ENCODE data around the gene ANKFN1.
"Not testable (repeated sequence)": the region's sequence is repeated elsewhere in the genome, so short reads cannot be mapped to it uniquely, and the experiment has no call there.

ANKFN1 gene

DNA sequence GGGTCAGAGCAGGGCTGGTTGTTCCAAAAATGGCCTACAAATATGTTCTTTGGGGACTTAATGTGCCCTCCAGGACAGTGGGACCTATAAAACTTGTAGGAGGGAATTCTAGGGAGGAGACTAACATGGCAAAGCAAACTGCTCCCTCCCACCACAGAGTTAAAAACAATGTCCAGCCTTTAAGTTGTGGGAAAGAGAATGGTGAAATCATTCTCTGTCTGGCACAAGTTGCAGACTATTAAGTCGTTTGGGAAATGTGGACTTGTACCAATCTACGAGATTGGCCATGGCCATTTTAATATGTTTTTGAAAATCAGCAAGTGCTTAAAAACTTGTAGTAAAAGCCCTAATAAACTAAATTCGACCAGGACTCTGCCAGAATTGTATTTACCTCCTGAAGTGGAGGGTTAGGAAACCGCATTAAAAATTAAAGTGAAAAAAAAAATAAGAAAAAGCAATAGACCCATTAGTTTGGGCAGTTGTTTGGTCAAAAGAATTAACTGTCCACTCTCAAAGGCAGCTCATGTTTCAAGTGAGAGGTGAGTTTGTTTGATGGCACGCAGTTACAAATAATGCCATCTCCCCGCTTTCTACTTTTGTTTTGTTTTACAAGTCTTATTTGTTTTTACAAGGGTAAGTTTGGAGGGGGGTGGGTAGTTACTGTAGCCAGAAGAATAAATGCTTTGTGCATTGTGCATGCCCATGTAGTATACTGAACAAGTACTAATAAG is 32.4 kb downstream of the ANKFN1 start:
- no peak for DNase-seq

DNA sequence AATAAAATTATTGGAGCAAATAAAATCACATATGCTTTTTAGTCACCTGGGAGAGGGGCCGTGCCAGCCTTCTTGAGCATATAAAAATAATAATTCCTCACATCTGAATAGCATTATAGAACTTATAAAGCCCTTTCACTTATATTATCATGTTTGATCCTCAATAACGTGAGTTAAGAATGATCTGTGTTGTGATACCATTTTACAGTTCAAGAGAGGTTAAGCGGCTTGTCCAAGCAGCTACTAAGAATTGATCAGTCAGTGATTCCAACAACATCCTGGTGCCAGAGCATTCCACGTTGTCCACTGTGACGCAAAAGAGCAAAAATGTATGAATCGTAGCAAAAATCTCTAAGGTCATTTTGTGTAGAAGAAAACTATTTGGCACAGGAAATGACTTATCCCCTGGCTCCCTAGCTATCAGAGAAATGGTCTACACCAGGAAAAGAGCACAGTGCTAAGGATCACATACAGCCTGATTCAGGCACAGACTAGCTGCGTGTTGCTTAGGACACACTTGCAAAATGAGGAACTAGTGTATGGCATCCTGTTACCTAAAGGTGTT is 33.0 kb downstream of the ANKFN1 start:
- no peak for DNase-seq

DNA sequence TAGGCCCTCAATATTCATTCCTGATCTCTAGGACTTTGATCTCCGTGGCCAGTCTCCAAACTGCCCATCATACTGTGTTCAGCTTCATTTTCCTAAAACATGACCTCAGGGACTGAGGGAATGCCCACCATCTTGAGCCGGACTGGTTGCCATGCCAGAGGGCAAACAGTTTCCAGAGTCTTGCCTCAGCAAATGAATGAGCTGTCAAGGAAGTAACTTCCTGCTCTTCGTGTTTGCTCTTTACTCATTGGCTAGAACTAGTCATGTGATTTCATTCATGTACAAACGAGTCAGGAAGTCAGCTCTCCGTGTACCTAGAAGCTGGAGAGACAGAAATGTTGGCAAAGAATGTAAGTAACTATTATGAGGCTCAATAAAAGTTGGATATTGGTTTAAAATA is 50.2 kb downstream of the ANKFN1 start:
- DNase-seq: no peak

DNA sequence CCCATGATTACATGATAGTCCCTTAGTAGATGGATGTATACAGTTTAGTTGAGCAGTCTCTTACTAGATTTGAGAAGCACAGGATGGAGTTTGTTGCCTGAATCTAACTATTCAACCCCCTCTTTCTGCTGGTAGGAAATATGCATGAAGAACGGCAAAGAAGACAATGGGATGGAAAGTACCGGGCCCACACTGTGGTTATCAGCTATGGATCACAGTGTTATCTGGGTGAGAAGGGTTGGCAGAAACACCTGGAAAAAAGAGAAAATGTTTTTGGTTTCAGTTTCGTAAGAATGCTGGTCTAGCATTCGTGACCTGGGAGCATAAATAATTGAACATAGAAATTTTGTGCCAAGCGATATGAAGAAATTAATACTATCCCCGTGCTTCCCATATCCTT is 53.1 kb downstream of the ANKFN1 start:
- no peak for DNase-seq

DNA sequence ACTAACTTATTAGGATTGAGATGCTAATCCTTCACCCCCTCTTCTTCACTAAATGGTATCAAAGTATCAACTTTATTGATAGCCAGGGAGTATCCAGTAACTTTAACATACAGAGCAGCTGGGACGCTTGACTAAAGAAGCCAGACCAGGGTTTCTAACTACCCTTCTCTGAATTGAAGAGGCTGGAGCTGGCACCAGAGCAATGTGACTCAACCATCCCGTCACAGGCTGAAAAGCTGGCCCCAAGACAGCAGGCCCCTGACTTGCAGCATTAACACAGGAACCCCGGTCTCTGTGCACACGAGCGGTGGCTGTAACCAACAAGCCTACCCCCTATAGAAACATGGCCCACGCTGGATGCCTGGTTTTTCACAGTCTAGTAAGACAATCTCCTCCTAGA is 59.8 kb downstream of the ANKFN1 start:
- no peak for DNase-seq

DNA sequence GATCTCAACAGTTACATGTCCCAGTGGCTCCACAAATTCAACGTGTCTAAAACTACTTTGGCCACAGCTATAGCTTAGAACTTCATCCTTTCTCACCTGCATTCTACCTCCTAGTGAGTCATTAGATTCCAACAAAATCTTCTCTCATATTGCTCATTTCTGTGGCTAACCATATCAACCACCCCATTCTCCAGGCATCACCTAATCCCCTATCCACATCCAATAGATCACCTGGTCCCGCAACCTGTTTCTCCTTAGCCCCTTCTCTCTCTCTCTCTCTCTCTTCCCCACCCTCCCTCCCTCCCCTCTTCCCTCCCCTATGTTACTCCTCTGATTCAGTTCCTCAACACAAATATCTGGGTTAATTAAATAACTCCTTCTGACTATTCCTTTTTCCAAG is 64.6 kb downstream of the ANKFN1 start:
- DNase-seq: no peak

DNA sequence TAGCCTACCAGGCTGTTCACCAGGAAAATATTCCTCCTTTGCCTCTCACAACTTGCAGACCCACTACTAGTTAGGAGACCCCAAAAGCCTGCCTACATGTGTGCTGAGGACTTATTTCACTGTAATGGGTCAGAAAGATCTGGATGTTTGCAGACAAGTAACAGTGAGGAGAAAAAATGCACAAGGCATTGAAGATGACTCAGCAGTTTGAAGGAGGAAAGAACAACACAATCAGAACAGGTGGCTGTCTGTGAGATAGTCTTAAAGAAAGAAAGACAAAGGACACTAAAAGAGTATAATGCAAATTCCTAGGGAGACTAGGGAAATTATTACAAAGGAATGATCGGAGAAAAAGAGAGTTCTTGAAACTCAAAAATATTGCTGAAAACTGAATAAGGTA is 69.0 kb downstream of the ANKFN1 start:
- no peak for DNase-seq

DNA sequence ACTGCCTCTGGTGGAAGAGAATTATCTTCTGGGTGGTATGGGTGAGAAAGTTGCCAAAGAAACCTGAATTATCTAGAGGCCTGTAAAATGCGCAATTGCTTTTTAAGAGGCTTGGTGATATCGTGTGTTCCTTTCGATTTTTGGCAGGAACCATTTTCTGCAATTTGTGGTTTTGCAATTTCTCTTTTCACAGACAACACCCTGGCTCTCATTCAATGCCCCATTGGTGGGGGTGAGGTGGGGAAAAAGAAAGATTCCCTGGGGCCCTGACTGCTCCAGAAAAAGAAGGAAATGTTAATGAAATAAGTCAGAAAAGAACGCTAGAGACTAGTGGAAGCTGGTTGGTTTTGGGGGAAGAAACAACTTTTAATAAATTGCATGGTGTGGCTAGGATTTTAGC is 77.4 kb downstream of the ANKFN1 start:
- no peak for DNase-seq

DNA sequence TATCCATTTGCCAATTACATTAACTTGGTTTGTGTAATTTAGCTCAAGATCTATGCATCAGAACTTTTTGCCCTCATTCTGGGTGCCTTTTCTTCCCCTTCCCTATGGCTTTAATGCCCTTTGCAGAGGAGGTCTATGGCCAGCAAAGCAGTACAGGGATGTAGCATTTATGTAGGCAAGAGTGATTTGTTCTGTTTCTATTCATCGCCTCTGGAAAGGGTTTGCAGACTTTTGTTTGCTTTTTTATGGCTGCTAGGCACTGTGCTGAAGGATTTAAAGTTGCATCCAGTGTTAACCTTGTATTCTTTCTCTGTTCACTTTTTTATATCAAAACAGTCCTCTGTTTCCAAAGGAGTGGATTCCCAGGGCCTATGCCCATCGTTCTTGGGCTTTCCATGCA is 78.0 kb downstream of the ANKFN1 start:
- DNase-seq: no peak

DNA sequence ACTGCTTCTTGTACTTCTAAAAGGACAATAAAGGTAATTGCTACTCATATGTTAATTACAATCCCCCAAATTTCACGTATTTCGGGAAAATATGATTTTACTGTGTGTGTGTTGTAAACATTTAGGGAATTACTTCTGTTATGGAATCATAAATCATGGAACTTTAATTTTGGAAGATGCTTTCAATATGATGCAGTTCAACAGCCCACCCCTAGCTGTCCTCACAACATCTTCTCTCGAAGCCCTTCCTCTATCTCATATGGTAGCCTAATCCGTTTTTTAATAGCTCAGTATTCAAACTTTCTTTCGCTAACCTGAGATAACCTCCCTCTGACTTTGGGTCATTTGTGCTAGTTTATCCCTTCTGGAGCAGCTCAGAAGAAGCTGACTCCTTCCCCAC is 78.4 kb downstream of the ANKFN1 start:
- DNase-seq: no peak

DNA sequence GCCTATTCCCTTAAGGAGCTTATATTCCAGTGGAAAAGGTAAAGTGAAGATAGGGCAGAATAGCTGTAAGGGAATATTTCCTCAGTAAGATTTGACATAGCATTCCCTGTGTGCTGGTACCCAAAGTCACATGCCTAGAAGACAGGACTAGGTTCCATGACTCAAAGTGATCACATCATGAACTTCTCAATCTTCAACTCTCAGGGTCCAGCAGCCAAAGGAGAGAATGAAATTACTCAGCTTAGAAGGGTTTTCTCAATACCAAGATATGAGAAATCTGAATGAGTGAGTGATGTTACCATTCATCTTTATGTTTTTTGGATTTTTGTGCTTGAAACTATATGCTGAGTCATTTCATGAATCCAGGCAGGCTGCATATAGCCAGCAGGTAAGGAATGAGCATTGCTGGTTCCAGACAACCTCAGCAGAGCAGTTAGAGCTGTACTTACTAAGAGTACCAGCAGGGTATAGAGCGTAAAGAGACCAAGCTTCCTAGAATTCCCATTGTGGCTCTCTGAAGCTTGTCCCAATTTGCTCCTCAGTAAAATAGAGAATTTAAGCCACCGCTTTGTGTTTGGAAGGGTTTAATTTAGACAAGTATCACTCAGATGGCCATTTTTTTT is 91.1 kb downstream of the ANKFN1 start:
- no peak for DNase-seq

DNA sequence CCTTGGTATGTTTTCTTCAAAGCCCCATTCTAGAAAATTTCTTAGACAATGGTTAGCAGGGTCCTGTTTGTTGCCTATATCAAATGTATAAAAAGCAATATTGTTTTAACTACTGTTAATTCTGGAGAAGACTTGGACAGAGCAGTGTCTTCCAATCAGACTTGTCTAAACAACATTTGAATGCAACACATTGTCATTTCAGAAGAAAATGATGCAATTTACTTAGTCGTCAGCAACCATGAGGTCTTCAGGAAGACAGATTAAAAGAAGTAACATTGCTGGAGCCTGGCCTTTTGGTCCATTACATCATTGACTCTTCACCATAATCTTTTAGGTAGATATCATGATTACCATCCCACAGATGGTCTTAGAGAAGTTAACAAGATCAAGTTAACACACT is 94.5 kb downstream of the ANKFN1 start:
- DNase-seq: no peak

DNA sequence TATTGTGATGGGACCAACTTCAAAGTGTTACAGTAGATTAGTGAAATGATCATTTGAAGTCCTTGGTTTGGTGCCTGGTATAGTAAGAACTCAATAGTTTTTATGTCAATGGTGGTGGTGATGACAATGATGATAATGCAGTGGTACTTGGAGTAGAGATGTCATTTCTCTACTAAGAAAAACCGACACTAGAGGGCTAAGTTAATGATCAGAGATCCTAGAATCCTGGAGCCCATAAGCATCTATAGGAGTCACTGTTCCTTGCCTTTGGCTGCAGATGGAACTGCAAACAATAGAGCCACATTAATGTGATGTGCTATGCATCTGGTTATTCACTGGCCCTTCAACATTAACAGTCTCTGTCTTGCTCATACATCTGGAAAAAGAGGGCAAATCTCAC is 103.8 kb downstream of the ANKFN1 start:
- DNase-seq: no peak

DNA sequence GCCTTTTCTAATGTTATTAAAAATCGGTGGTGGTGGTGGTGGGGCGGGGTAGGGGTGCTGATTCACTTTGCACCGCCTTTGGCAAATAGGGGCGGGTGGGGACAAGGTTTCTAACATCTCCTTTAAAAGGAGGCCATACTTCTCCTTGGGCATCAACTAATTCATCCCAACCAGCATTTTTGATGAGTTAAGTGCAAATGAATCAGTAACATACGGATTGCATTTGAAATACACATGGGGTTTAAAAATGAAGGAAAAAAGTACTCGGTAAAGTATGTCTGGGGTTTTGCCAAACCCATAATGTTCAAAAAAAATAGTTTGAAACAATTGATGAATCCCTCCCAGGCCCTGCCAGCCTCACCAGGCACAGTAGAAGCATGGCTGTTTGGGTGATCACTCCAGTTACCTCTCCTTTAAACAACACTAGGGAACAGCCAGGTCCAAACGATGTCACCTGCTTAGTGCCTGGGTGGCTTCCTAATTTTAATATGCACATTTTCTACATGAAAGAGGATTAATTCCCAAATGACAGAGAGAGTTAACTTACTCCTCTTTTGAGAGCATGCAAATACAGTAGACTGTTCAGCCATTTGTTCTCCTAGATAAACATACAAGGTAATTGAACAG is 107.2 kb downstream of the ANKFN1 start:
- DNase-seq: no peak

DNA sequence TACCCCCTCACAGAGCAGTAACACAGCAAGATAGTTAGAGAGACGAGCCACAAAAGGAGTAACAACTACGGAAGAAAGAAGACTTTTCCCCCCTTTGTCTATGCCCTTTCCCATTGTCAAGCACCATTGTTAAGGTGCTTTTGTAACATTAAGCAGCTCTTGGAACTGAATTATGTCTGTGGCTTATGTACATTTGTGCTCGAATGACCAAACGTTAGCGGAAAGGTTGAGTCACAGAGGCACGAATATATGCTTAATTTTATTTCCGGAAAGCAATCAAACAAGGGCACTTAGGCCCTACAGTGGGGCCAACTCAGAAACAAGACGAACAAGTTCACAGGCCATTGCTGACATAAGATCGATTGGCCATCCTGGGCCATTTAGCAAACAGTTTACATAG is 109.5 kb downstream of the ANKFN1 start:
- no peak for DNase-seq

DNA sequence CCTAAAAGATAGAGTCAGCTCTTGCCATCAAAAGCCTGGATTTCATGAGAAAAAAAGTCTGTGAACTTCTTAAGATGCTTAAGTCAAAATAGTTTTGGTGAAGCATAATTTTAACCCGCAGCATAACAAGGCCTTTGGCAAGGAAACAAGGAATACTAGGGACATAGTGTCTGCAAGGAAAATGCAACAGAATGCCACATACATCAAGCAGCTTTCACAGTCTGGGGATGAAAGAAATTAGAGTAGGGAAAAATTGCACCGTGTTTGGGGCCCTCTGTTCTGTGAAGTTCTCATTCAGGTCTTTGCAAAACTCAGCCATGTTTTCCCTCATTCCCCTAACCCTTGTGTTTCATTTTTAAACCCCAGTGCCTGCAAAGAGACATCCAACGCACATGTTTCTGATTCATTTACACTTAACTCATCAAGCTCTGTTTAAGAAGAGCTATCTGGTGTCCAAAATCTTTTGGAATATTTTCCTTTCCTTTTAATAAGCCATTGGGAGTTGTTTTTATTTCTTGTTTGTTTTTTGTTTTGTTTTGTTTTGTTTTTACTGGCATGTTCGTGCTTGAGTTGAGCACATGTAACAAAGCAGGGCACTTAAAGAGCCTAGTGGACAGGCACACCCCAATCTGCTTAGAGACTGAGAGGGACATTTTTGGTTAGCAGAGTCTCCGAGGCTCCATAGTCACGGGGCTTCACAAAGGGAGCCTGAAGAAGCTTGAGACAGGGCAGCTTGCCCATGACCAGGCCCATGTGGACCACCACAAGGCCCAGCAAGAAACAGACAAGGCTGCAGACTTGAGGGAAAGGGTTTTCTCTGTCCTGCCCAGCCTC is 116.5 kb downstream of the ANKFN1 start:
- no peak for DNase-seq

DNA sequence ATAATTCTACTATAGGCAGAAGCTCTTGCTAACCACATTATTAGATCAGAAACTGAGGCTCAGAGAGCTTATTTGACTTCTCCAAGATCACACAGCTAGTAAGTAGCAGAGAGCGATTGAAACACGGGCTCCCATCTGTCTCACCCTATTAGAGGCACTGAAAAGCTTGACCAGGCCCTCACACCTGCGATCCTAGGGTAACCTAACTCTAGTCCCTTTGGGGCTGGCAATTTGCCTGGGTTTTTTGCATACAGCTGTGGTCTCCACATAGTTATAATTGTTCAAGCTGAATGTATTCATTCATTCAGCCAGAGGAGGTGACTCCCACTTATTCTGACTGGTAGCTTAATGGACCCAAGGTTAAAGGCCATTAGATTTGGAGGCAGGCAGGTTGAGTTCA is 121.2 kb downstream of the ANKFN1 start:
- DNase-seq: no peak

DNA sequence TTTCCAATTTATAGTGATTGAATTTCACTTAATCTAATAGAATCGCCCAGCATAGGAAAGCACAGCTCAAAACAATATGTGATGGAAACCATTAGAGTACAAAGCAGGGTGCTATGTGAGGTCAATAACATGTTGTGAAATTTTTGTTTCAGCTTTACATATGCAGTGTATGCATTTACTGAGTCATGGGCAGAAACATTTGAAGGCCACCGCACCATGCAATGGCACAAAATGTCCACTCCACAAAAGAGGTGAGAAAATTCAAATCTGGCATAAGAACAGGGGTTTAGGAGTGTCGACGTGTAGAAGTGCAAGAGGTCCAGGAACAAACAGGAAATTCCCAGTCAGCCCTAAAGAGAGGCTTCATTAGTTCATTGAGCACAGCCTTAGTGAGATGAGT is 131.2 kb downstream of the ANKFN1 start:
- DNase-seq: no peak

DNA sequence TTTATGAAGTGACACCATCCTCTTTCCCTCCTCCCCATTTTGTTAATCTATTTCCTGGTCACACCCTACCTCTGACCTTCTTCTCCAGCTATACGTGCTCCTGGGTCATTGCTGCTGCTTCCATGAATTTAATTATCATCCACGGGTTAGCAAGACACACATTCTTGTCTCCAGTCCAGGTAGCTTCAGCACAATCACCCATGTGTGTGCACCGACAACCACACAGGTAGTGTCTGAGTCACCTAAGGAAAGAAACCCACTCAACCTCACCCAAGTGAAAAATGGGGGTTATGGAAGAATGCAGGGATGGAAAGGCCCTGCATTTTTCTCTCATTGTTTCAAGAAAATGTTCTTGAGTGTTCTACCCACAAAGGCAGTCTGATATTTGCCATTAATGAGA is 135.5 kb downstream of the ANKFN1 start:
- not testable (repeated sequence) for DNase-seq

DNA sequence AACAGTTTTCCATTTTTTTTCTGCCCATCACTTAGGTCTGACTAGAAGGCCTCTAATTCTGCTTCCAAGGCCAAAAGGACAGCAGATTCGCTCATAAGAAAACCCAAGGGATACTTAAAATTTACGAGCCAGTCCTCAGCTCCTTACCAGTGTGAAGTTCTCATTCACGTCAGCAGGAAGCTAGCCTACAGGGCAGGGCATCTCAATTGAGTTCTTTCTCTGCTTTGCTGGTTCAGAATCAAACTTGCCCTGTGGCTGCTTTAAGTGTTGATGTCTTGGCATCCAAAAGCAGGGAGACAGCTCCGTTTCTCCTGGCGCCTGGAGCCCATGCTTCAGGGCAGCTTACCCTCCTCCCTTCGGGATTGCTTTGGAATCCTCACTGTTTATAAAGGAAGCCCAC is 136.0 kb downstream of the ANKFN1 start:
- no peak for DNase-seq

DNA sequence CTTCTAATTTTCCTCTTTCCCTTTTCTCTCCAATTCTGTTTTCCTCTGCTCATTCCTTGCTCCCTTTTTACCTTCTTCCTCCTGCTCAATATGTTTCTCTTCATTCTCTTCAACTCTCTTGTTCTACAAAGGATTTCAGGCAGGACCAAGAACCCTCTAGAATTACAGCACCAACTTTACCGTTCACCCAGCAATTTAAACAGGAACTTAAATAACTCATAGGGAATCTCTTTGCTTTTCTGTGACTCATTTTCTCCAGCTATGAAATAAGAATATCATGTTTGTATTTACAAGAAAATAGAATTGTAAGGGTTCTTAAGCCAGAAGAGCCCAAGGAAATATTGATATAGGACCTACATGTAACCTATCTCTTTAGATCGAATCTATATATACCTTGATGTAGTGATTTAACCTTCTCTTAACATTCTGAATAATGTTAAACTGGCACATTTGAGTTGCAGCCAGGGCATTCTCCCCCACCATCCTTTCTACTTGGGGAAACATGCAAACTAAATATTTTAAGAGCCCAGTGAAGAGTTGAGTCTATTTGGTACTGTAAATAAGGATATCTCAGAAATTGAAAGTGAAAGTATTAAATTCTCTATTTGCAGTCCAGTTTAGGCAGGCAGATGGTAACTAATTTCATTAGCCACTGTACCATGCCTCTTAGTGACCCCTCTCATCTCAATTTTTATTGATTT is 137.0 kb downstream of the ANKFN1 start:
- DNase-seq: no peak

DNA sequence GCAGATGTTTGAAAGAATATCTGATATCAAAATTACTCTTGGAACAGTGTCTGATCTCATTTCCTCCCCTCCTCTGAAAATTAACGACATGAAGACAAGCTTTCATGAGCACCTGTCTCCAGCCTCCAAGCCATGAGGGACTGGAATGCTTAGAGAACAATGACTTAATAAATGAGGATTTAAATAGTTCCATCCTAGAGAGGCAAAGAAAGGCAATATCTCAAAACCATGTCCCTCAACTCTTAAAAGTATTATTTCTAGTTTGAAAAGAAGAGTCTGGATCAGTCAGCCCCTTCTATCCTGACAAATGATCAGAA is 137.5 kb downstream of the ANKFN1 start:
- DNase-seq: no peak

Measured in NCI-H1105 treated with DMSO at 0.1 percent for 48 hours (cell line).